Endometrium (tissue), 2 donors: ENCODE data around the gene ARHGEF5.
"Not testable (repeated sequence)": the region's sequence is repeated elsewhere in the genome, so short reads cannot be mapped to it uniquely, and the experiment has no call there.

Source experiments
- FAIRE-seq: peaks from 2 replicates; lab custom pipeline; 2012; peaks lifted over from hg19 to GRCh38; lab: Jason Lieb, UNC
- donor health status: control.
- donor health status: control.

Gene ARHGEF5

GRCh38 chr7:144355176-144355822 is at the start of gene ARHGEF5:
Gene ARHGEF5, plus strand, starts transcription at chr7:144355402. Its CDS starts 7,268 bp downstream, at chr7:144362670.
- not testable (repeated sequence) for FAIRE-seq

GRCh38 chr7:144309702-144310101 is 45.5 kb upstream of the ARHGEF5 start:
- FAIRE-seq, result not testable (repeated sequence)

- not testable (repeated sequence) for FAIRE-seq
Observed at GRCh38 chr7:144311218-144311617, 44.0 kb upstream of the ARHGEF5 start.

GRCh38 chr7:144311872-144312469 is 43.2 kb upstream of the ARHGEF5 start, which contains the start of gene OR2A1:
Gene OR2A1, plus strand, starts transcription at chr7:144312419. Its CDS starts 5,706 bp downstream, at chr7:144318125.
- FAIRE-seq, result not testable (repeated sequence)

- peak; percentile 8 for FAIRE-seq
Observed at GRCh38 chr7:144317537-144317936, 37.7 kb upstream of the ARHGEF5 start.

GRCh38 chr7:144319547-144319946 is 35.7 kb upstream of the ARHGEF5 start:
- not testable (repeated sequence) for FAIRE-seq

- not testable (repeated sequence) for FAIRE-seq
Observed at GRCh38 chr7:144321677-144322206, 33.5 kb upstream of the ARHGEF5 start.

- not testable (repeated sequence) for FAIRE-seq
Observed at GRCh38 chr7:144323359-144323758, 31.8 kb upstream of the ARHGEF5 start.

GRCh38 chr7:144325868-144326267 is 29.3 kb upstream of the ARHGEF5 start:
- FAIRE-seq, result not testable (repeated sequence)

GRCh38 chr7:144330044-144330443 is 25.2 kb upstream of the ARHGEF5 start:
- not testable (repeated sequence) for FAIRE-seq

GRCh38 chr7:144331221-144331995 is 23.8 kb upstream of the ARHGEF5 start:
- peak; percentile 82 for FAIRE-seq

- not testable (repeated sequence) for FAIRE-seq
Observed at GRCh38 chr7:144331996-144332288, 23.3 kb upstream of the ARHGEF5 start.

GRCh38 chr7:144348625-144349024 is 6.6 kb upstream of the ARHGEF5 start:
- not testable (repeated sequence) for FAIRE-seq

GRCh38 chr7:144351667-144352066 is 3.5 kb upstream of the ARHGEF5 start:
- FAIRE-seq, result not testable (repeated sequence)

- not testable (repeated sequence) for FAIRE-seq
Observed at GRCh38 chr7:144356185-144356584, 983 bp downstream of the ARHGEF5 start.

- FAIRE-seq, result not testable (repeated sequence)
Observed at GRCh38 chr7:144356860-144357259, 1.7 kb downstream of the ARHGEF5 start.

GRCh38 chr7:144362061-144362460 is 6.9 kb downstream of the ARHGEF5 start:
- FAIRE-seq, result not testable (repeated sequence)

GRCh38 chr7:144365523-144365922 is 10.3 kb downstream of the ARHGEF5 start:
- not testable (repeated sequence) for FAIRE-seq

- not testable (repeated sequence) for FAIRE-seq
Observed at GRCh38 chr7:144367250-144367649, 12.0 kb downstream of the ARHGEF5 start.

GRCh38 chr7:144369221-144369620 is 14.0 kb downstream of the ARHGEF5 start:
- FAIRE-seq, result not testable (repeated sequence)

GRCh38 chr7:144378651-144379050 is 23.4 kb downstream of the ARHGEF5 start:
- FAIRE-seq, result no peak

GRCh38 chr7:144379776-144380384 is 24.7 kb downstream of the ARHGEF5 start:
- FAIRE-seq, result no peak
